HT-29 (cell line): ENCODE results near the gene COL5A1. TPM values are rescaled to one million over a fixed set of nuclear protein-coding genes. Genes with fewer than 3 reads are reported as not detected.

Experiments
- DNase-seq: peaks from one replicate; pipeline ENCODE4 v3.0.0-alpha.2; 2015; ENCODE audit warnings: low spot score
- total RNA-seq: library from RNA; depleted of rRNA; stranded (reverse); fragments of >200 nt; shearing (Covaris generic); gene quantifications from 2 replicates; pipeline ENCODE4 v1.2.3, GENCODE V29; 2014

Gene COL5A1
- total RNA-seq, 1 experiment from 2014 or later: 0.43 TPM

DNA sequence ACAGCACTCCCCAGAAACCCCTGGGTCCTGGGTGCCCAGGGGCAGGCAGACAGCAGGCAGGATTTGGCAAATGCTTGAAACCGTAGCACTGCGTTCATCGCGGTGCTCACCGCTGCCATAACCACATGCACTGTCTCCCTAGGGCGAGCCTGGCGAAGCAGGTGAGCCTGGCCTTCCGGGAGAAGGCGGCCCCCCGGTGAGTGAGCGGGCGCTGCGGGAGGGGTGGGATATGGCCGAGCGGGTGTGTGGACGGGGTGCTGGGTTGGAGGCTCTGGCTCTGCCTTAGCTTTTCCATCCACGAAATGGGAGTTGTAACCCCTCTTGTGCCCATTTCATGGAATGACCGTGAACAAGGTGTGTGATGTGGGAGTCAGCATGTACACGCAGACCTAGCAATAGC is 172.2 kb downstream of the COL5A1 start:
- DNase-seq: no peak

DNA sequence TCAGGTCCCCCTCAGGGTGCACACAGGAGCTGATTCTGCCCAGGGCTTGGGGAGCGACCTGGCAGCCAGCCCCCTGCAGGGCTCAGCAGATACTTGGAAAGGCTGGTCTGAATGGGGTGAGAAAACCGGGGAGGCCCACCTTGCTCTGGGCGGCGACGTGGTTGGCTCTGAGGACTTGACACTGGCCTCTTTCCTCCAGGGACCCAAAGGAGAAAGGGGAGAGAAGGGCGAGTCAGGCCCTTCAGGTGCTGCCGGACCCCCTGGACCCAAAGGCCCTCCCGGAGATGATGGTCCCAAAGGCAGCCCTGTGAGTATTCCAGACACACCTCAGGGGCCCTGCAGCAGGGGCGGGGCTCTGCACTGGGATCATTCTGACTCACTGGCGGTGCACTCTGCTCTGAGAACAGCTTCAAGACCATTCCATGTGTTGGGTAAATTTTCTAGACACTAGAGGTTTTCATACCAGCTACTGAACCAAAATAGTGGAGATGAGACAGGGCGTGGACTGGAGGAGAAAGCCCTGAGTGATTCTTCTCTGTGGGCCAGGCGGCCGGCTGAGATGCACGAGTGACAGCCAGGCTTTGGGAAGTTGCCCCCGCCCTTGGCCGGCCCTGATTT is 173.1 kb downstream of the COL5A1 start:
- DNase-seq: no peak

DNA sequence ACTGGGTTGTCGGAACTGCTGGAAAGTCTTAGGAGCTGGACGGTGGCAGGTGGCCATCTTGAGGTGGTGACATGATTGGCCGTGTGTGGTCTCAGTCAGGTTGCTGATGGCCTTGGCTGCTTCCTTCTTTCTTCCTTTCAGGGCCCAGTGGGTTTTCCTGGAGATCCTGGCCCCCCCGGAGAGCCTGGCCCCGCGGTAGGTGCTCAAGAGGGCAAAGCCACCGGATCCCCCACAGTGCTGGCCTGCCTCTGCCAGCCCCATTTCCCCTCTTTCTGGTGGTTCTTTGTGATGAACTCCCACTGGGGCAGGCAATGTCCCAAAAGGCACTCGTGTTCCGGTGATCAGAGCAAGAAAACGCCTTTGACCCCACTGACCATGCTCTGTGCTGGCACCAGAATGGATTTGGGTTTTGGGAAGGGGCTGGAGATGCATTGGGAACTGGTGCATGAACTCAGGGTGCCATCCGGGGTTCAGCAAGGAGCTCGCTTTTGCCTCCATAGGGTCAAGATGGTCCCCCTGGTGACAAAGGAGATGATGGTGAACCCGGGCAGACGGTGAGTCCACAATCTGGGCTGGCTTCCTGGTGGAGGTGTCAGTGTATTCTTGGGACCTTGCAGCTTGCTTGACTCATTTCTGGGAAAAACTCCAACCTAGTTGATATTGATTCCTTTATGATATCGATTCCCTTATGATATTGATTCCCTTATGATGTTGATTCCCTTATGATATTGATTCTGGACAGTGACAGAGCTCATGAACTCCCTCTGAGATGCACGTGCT is 174.0 kb downstream of the COL5A1 start:
- no peak for DNase-seq

DNA sequence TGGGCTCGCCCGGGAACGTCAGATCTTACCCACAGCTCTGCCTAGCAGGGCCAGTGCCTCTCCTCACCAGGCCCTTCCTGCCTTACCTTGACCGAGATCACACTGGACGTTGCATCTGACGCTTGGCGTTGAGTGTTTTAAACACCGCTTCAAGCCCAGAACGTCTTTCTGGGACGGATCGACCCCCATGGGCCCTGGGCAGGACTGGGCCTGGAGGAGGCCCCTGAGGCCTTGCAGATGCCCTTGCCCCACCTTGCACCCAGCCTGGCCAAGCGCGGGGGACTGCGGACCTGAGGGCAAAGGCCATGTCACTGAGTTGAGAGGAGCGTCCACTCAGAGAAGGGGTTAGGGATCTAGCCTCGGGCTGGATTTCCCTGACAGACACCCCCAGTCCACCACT is 174.7 kb downstream of the COL5A1 start:
- DNase-seq: no peak

DNA sequence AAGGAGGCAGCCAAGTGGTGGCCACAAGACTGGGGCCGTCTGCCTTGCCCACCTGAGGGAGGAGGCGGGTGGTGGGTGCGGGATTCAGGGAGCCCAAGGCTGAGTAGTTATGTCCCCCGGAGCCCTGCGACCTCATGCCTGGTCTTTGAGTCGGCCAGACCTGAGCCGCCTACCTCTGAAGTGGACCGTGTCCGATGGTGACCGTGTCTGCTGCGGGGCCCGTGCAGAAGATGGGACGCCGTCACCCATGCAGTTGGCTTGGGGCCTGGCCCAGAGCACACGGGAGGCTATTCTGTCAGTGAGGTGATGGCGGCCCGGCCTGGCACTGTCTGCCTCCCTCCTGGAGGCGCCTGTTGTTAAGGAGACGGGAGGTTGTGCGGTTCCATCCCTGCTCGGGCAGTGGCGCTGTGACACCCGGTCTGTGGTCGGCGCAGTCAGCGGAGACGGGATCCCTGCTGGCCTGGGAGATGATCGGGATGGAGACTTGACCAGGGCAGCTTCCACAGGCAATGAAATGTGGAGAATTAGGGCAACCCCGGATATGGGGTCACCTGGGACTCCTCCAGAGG is 176.5 kb downstream of the COL5A1 start:
- DNase-seq: no peak

DNA sequence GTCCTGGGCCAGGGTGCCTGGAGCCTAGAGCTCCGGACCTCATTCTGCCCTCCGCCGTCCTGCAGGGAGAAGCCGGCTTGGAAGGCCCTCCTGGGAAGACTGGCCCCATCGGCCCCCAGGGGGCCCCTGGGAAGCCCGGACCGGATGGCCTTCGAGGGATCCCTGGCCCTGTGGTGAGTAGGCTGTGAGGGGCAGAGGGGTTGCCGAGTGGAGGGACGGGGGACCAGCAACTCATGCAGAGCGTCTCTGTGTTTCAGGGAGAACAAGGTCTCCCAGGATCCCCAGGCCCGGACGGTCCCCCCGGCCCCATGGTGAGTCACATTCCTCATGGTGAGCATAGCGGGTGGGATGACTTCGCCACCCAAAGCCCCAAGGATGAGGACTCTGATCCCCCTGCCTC is 177.0 kb downstream of the COL5A1 start:
- DNase-seq: no peak

DNA sequence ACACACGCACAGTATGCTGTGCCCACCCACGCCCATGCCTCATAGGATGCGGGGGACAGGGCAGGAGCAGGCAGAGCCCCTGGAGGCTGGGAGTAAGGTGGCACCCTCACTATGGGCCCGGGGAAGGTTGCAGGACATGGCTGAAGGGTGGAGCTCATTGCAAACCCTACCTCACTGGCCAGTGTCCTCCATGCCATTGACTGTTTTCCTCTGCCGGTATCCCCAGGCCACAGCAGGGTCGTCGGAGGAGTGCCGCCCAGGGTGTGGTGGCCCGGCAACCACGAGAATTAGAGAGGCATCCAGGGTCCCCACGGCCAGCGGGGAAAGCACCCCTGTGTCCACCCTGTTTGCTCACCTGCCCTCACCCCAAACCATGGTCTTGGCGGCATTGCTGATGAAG is 179.3 kb downstream of the COL5A1 start:
- no peak for DNase-seq

DNA sequence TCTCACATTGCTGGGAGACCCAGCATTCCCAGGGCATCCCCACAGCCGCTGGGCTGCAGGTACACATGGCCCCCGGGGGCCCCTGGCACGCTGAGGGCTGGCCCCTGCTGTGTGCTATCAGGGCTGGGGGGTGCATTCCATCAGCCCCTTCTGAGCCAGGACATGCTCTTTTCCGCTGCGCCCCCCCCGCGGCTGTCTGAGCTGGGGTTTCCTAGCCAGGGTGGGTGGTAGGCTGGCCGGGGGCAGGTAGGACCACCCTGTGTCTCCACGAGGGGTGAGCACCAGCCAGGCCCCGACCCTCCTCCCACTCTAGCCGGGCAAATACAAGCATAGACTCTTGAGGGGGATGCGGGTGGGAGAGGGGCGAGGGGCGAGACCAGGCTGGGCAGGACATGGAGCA is 180.9 kb downstream of the COL5A1 start:
- no peak for DNase-seq

DNA sequence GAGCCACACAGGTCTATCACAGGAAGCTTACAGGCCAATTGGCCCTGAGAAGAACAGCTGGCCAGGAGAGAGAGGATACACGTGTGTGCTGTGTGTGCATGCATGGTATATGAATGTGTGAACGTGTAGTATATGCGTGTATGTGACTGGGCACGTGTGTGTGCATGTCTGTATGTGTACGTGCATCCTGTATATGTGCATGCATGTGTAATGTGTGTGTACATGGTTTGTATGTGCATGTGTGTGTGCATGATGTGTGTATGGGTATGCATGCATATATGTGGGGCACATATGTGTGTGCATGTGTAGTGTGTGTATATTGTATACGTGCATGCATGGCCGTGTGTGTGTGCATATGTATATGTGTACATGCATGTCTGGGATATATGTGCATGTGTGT is 182.0 kb downstream of the COL5A1 start:
- DNase-seq: no peak

DNA sequence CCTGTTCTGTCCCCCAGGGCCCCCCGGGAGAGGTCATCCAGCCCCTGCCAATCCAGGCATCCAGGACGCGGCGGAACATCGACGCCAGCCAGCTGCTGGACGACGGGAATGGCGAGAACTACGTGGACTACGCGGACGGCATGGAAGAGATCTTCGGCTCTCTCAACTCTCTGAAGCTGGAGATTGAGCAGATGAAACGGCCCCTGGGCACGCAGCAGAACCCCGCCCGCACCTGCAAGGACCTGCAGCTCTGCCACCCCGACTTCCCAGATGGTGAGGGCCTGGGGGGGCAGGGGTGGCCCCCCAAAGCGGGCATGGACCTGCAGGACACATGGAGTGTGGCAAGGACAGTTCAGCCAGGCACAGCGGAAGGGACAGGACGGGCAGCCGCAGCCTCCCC is 183.0 kb downstream of the COL5A1 start:
- no peak for DNase-seq

DNA sequence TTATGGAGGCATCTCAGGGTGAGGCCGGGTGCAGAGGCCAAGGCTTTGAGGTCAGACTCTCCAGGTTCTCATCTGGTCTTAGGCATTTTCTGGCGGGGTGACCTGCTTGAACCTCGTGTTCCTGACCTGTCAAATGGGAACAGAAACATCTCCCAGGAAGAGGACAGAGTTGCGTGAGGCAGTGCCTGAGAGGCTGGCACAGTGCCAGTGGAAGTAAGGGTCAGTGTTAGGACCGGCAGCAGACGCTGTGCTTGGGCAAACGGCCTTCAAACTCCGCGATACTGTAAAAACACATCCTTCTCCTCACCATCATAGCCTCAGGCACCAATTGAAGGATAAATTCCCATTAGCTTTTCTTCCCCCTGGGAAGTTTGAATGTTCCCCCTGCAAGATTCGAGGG is 183.4 kb downstream of the COL5A1 start:
- DNase-seq: no peak

DNA sequence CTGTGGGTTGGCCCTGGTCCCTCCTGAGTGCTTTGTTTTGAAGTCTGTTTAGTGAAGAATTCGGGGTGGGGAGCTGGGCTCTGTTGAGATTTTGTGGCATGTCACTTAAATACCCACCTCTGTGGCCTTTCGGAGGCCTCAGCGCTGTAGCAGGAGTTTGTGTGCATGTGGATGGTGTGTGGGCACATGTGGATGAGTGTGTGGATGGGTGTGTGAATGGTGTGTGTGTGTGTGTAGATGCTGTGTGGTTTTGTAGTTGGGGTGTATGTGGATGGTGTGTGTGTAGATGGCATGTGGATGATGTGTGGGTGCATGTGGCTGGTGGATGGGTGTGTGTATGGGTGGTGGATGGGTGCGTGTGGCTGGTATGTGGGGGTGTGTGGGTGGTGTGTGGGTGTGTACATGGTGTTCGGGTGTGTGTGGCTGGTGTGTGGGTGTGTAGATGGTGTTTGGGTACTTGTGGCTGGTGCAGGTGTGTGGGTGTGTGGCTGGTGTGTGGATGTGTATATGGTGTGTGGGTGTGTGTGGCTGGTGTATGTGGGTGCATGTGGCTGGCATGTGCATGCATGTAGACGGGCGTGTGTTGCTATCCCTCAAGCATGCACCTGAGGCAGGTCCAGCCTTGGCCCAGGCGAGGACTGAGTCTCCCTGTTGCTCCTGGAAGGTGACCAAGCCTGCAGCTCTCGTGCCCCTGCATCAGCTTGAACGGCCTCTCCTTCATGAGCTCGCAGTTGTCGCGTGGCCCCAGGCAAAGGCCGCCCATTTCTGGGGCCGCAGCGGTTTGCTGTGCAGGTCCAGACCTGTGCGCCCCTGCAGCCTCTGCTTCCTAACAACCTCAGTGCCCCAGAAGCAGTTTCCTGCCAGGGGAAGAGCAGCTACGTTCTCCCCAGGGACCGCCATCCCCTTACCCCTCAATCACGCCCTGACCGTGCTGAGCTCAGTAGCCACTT is 185.0 kb downstream of the COL5A1 start:
- no peak for DNase-seq

DNA sequence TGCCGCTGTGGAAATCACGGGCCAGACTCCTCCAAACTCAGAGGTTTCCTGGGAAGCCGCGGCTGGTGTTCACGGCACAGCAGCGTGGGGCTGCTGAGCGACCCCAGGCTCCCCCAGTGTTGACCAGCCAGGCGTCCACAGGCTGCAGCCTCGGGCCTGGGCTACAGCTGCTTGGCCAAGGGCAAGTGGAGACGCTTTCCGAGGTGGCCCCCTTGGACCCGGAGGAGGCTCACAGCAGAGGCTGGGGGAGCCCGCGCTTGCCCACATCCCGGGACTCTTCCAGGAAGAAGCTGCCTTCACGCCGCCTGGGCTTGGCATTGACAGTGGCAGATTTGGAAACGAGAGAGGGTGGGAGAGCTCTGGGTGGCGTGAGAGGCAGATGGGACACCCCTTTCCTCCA is 186.0 kb downstream of the COL5A1 start:
- no peak for DNase-seq

DNA sequence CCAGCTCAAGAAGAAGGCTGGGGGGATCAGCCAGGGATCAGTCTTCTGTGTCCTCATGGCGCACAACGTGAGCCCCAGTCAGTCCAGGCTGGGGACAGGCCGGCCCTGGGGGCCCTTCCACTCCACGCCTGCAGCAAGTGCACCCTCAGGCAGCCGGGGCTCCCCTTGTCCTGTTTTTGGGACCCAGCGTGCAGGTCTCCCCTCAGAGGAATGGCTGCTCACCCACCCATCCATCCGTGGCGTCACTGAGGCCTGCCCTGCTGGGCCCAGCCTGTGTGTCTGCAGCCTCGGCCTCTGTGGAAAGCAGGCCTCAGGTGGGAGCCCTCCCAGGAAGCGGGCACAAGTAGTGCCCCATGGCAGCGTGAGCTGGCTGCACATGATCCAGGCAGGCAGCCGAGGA is 186.4 kb downstream of the COL5A1 start:
- no peak for DNase-seq

DNA sequence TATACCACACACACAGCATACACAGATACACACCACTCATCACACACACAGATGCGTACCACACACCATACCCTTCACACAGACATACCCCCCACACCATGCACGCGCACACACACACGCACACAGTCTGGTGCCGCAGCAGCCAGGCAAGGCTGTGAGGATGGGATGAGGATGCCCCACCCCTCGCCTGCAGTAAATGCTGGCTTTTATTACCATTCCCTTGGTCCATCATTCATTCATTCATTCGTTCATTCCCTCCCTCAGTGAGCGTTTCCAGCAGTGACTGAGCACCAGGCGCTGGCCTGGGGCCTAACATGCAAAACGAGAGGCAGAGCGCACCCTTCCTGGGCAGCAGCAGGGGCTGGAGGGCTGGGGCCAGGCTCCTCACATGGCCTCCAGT is 187.3 kb downstream of the COL5A1 start:
- no peak for DNase-seq

DNA sequence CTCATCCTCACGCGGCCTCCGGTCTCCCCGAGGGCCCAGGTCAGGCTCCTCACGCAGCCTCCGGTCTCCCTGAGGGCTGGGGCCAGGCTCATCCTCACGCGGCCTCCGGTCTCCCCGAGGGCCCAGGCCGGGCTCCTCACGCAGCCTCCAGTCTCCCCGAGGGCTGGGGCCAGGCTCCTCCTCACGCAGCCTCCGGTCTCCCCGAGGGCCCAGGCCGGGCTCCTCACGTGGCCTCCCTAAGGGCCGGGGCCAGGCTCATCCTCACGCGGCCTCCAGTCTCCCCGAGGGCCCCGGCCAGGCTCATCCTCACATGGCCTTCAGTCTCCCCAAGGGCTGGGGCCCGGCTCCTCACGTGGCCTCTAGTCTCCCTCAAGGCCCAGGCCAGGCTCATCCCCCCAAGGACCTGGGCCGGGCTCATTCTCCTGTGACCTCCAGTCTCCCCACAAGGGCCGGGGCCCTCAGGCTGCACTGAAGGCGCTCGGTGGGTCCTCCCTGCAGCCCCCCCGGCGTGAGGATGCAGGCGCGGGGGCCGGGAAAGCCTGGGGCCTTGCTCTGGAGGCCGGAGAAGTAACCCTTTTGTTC is 187.8 kb downstream of the COL5A1 start:
- no peak for DNase-seq

DNA sequence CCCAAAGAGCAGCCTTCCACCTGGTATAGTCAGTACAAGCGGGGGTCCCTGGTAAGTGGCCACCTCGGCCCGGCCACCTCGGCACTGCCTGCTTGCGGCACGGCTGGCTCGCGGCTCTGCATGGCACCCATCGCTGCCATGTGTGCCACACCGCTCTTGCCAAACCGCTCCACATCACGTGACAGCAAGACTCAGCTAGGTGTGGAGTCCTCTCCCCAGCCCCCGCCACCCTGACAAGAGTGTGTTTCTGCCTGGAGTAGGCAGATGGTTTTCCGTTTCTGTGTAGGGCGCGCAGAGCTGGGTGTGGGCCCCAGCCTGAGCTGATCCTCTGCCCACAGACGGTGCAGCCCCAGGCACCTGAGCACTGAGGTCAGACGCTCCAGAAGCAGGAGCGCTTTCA is 188.5 kb downstream of the COL5A1 start:
- no peak for DNase-seq

DNA sequence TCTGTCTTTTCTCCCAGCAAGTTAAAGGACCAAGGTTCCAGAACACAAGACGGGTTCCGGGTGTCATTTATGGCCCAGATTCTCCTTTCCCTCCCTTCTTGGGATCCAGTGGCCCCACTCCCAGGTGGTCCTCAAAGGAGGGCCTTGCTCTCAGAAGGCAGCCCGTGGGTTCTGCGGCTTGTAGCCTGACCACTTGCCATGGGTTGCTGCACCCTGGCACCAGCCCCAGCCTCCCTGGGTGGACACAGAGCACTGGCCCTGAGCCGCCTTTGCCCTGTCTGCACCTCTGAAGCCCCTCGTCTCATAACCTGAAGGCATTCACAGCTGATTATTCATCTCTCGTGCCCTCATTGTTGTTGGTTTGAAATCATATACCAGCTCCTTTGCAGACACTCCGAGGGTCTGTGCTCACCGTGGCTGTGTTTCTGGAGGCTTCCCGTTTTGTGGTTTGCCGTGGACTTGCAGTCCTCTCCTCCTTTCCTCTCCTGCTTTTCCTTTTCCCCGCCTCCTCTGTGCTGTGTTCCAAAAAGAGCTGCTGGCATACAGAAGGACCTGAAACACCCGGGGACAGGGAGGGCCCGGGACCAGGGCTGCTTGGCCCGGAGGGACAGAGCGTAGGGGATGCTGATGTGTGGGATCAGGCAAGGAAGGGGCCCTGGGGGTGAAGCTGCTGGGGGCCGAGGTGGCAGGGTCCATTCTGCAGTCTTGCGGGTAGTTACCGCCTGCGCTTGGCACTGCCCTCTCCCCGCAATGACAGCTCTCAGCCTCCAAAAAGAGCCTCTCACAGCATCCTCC is 189.5 kb downstream of the COL5A1 start:
- no peak for DNase-seq

DNA sequence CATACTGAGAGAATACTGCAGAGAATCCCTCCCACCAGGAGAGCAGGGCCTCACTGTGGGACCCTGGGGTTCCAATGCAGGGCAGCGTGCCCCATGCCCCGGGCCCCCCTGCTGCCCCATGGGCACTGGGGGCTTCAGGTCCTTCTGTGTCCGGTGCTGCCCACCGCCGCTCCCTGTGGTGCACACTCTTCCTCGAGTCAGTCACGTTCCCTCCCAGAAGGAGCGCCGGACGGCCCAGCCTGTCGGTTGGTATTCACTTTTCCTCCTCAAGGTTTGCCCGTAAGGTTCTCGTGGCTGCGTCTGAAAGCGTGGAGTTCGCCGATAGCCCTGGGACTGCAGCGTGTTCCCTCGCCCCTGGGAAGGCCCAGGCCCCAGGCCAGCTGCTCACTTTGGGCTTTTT is 190.9 kb downstream of the COL5A1 start:
- no peak for DNase-seq

DNA sequence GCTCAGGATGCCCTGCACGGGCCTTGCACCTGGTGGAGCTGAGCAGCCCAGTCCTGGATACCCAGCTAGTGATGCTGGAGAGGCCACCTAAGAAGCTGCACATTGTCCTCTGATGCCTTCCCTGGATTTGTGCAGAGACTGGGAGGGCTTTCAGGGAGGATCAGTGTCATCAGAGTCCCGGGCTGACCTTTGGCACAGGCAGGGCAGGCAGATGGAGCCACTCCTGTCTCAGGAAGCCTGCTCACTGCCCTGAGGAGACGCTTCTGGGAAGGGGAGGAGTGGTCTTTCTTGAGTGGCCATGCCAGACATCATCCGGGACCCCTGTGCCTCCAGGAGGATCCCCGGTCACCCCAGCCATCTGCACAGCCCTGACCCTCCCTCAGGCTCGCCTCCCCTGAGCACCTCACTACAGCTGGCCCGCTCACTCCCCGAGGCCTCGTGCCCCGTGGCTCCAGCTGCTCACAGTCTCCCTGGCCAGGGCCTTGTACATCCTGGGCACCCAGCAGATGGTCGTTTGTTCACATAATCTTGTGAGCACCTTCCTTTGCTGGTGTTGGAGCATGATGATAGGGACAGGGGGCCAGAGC is 191.8 kb downstream of the COL5A1 start:
- no peak for DNase-seq
